ENCODE results near the gene PRADC1. TPM values are rescaled to one million over a fixed set of nuclear protein-coding genes. Genes with fewer than 3 reads are reported as not detected.
A peak's percentile ranks its signal among the peaks of the same experiment; 100 is the strongest.

PRADC1 gene
- total and polyA plus RNA-seq, 5 experiments from 2014 or later: 7.8 to 38.8 (median 26.1) TPM

- POLR2A ChIA-PET: interaction anchor here (1.4 to 1.5 kb wide), 2 partner anchors 24 to 34 kb away, joined by 3 to 4 read pairs; partner anchors contain the start of gene PRADC1
- H3K36me3 Mint-ChIP-seq: peaks cover 0 to 45% (median 0%) of the 10 kb centered on the region in 3 donors
These were observed 24.0 kb upstream of the PRADC1 start for GRCh38 chr2:73257021-73257420.

GRCh38 chr2:73256618-73256922 lies 23.5 kb upstream of the PRADC1 start:
- H3K27me3 Mint-ChIP-seq: no peaks in the 10 kb centered on the region
- peak in 1 of 2 donors; percentile 20 for ATAC-seq
- H3K4me1 Mint-ChIP-seq: peaks cover 7 to 13% (median 9%) of the 10 kb centered on the region in 4 donors
- POLR2A ChIA-PET: interaction anchor here (1.4 kb wide), 1 partner anchor 34 kb away, joined by 4 read pairs; no protein-coding TSS in a partner anchor
- peak overlapping the region in 9 of 10 donors; percentile 7 to 87 (median 47) for H3K27ac Mint-ChIP-seq
- no peak for DNase-seq
- no peaks in the 10 kb centered on the region for H3K9me3 Mint-ChIP-seq
- H3K4me3 Mint-ChIP-seq: no peak overlapping the region
- peaks cover 0 to 47% (median 0%) of the 10 kb centered on the region in 3 donors for H3K36me3 Mint-ChIP-seq

More at GRCh38 chr2:73257021-73257420, 24.0 kb upstream of the PRADC1 start:
- Mint-ChIP-seq H3K4me1 (peaks cover 7 to 13% (median 9%) of the 10 kb centered on the region in 4 donors), H3K27me3 (no peaks in the 10 kb centered on the region), H3K27ac (peak overlapping the region in 8 of 10 donors; percentile 6 to 87 (median 42)), H3K9me3 (no peaks in the 10 kb centered on the region), H3K4me3 (no peak overlapping the region)
- ATAC-seq (no peak), DNase-seq (no peak)

- Mint-ChIP-seq H3K27me3 (no peaks in the 10 kb centered on the region), H3K4me3 (no peak overlapping the region), H3K4me1 (peaks cover 7 to 13% (median 9%) of the 10 kb centered on the region in 4 donors), H3K36me3 (peaks cover 0 to 47% (median under 1%) of the 10 kb centered on the region in 3 donors), H3K27ac (peak overlapping the region in 9 of 10 donors; percentile 27 to 90 (median 47)), H3K9me3 (no peaks in the 10 kb centered on the region)
- POLR2A ChIA-PET: interaction anchor here (1.4 kb wide), 1 partner anchor 34 kb away, joined by 4 read pairs; no protein-coding TSS in a partner anchor
- DNase-seq (no peak), ATAC-seq (peak in 1 of 2 donors; percentile 10)
These were observed 23.0 kb upstream of the PRADC1 start for GRCh38 chr2:73255907-73256617.

- Mint-ChIP-seq H3K4me3 (no peak overlapping the region), H3K4me1 (peaks cover 7 to 13% (median 9%) of the 10 kb centered on the region in 4 donors), H3K27ac (peak overlapping the region in 5 of 10 donors; percentile 1 to 57 (median 29)), H3K27me3 (no peaks in the 10 kb centered on the region), H3K36me3 (peaks cover 0 to 52% (median 7%) of the 10 kb centered on the region in 3 donors), H3K9me3 (no peaks in the 10 kb centered on the region)
- POLR2A ChIA-PET: no interaction called here
- DNase-seq (no peak), ATAC-seq (no peak)
These were observed 22.1 kb upstream of the PRADC1 start for GRCh38 chr2:73255007-73255644.

- H3K27ac Mint-ChIP-seq: peak overlapping the region in 4 of 10 donors; percentile 18 to 29 (median 22)
- peaks cover 0 to 56% (median 8%) of the 10 kb centered on the region in 3 donors for H3K36me3 Mint-ChIP-seq
- H3K9me3 Mint-ChIP-seq: no peaks in the 10 kb centered on the region
- ATAC-seq (no peak), DNase-seq (no peak)
- peaks cover 7 to 13% (median 9%) of the 10 kb centered on the region in 4 donors for H3K4me1 Mint-ChIP-seq
- POLR2A ChIA-PET: no interaction called here
- no peaks in the 10 kb centered on the region for H3K27me3 Mint-ChIP-seq
- no peak overlapping the region for H3K4me3 Mint-ChIP-seq
These were observed 21.4 kb upstream of the PRADC1 start for GRCh38 chr2:73254343-73255006.

GRCh38 chr2:73253901-73254300 lies 20.9 kb upstream of the PRADC1 start:
- no peaks in the 10 kb centered on the region for H3K9me3 Mint-ChIP-seq
- H3K4me3 Mint-ChIP-seq: no peak overlapping the region
- ATAC-seq (no peak), DNase-seq (no peak)
- peaks cover 0 to 58% (median 9%) of the 10 kb centered on the region in 3 donors for H3K36me3 Mint-ChIP-seq
- peak overlapping the region in 3 of 10 donors; percentile 29 to 48 (median 29) for H3K27ac Mint-ChIP-seq
- no peaks in the 10 kb centered on the region for H3K27me3 Mint-ChIP-seq
- H3K4me1 Mint-ChIP-seq: peaks cover 6 to 13% (median 9%) of the 10 kb centered on the region in 4 donors
- POLR2A ChIA-PET: interaction anchor here (0.6 kb wide), 1 partner anchor 925 kb away, joined by 3 read pairs; no protein-coding TSS in a partner anchor

GRCh38 chr2:73253400-73253799 lies 20.4 kb upstream of the PRADC1 start:
- Mint-ChIP-seq H3K9me3 (no peaks in the 10 kb centered on the region), H3K4me1 (peaks cover 5 to 13% (median 9%) of the 10 kb centered on the region in 4 donors), H3K36me3 (peaks cover 0 to 61% (median 9%) of the 10 kb centered on the region in 3 donors), H3K27ac (peak overlapping the region in 2 of 10 donors; percentile 37 to 47), H3K27me3 (no peaks in the 10 kb centered on the region), H3K4me3 (no peak overlapping the region)
- DNase-seq: no peak
- ATAC-seq: no peak
- POLR2A ChIA-PET: interaction anchor here (0.6 kb wide), 1 partner anchor 926 kb away, joined by 3 read pairs; no protein-coding TSS in a partner anchor

- Mint-ChIP-seq H3K36me3 (peaks cover 0 to 70% (median 12%) of the 10 kb centered on the region in 3 donors), H3K27ac (peak overlapping the region in 1 of 10 donors; percentile 53)
These were observed 19.4 kb upstream of the PRADC1 start for GRCh38 chr2:73252238-73253027.

GRCh38 chr2:73250872-73251846 lies 18.1 kb upstream of the PRADC1 start:
- H3K4me3 Mint-ChIP-seq: no peak overlapping the region
- no peaks in the 10 kb centered on the region for H3K27me3 Mint-ChIP-seq
- no peak for ATAC-seq
- DNase-seq: no peak
- peak overlapping the region in 3 of 10 donors; percentile 34 to 65 (median 62) for H3K27ac Mint-ChIP-seq
- peaks cover 0 to 83% (median 20%) of the 10 kb centered on the region in 3 donors for H3K36me3 Mint-ChIP-seq
- POLR2A ChIA-PET: interaction anchor here (0.7 kb wide), 1 partner anchor 33 kb away, joined by 3 read pairs; the partner anchor contains the start of gene FBXO41
- no peaks in the 10 kb centered on the region for H3K9me3 Mint-ChIP-seq
- H3K4me1 Mint-ChIP-seq: peaks cover 0 to 13% (median 4%) of the 10 kb centered on the region in 4 donors

More at GRCh38 chr2:73252238-73253027, 19.4 kb upstream of the PRADC1 start:
- ATAC-seq (no peak), DNase-seq (no peak)
- no peaks in the 10 kb centered on the region for H3K27me3 Mint-ChIP-seq
- H3K9me3 Mint-ChIP-seq: no peaks in the 10 kb centered on the region
- H3K4me1 Mint-ChIP-seq: peaks cover under 1 to 11% (median 4%) of the 10 kb centered on the region in 4 donors
- POLR2A ChIA-PET: no interaction called here
- no peak overlapping the region for H3K4me3 Mint-ChIP-seq

- no peak overlapping the region for H3K4me3 Mint-ChIP-seq
- H3K4me1 Mint-ChIP-seq: peaks cover 0 to 15% (median 7%) of the 10 kb centered on the region in 4 donors
- H3K27ac Mint-ChIP-seq: peak overlapping the region in 4 of 10 donors; percentile 43 to 53 (median 48)
- H3K27me3 Mint-ChIP-seq: no peaks in the 10 kb centered on the region
- ATAC-seq (no peak), DNase-seq (no peak)
- no peaks in the 10 kb centered on the region for H3K9me3 Mint-ChIP-seq
- H3K36me3 Mint-ChIP-seq: peaks cover 0 to 98% (median 28%) of the 10 kb centered on the region in 3 donors
- POLR2A ChIA-PET: no interaction called here
These were observed 16.6 kb upstream of the PRADC1 start for GRCh38 chr2:73249636-73250035.

- DNase-seq (no peak), ATAC-seq (no peak)
- H3K27ac Mint-ChIP-seq: peak overlapping the region in 7 of 10 donors; percentile 5 to 80 (median 52)
- no peaks in the 10 kb centered on the region for H3K9me3 Mint-ChIP-seq
- H3K36me3 Mint-ChIP-seq: peaks cover 0 to 97% (median 35%) of the 10 kb centered on the region in 3 donors
- no peaks in the 10 kb centered on the region for H3K27me3 Mint-ChIP-seq
- POLR2A ChIA-PET: no interaction called here
- H3K4me1 Mint-ChIP-seq: peaks cover 0 to 20% (median 8%) of the 10 kb centered on the region in 4 donors
- no peak overlapping the region for H3K4me3 Mint-ChIP-seq
These were observed 13.8 kb upstream of the PRADC1 start for GRCh38 chr2:73246850-73247249.
